GM21825 (cell line): ENCODE results near the gene UBE2H.
"Not testable (repeated sequence)": the region's sequence is repeated elsewhere in the genome, so short reads cannot be mapped to it uniquely, and the experiment has no call there.

ENCODE experiments used
- ATAC-seq: cut with Tn5 transposase; IDR thresholded peaks from one replicate; pipeline ENCODE4 v1.9.1; 2021; ENCODE audit warnings: mild to moderate bottlenecking, moderate library complexity; ENCODE audit not compliant: unreplicated experiment

Gene UBE2H

GRCh38 chr7:129875745-129876411 lies 76.9 kb downstream of the UBE2H start:
- ATAC-seq, result no peak

DNA sequence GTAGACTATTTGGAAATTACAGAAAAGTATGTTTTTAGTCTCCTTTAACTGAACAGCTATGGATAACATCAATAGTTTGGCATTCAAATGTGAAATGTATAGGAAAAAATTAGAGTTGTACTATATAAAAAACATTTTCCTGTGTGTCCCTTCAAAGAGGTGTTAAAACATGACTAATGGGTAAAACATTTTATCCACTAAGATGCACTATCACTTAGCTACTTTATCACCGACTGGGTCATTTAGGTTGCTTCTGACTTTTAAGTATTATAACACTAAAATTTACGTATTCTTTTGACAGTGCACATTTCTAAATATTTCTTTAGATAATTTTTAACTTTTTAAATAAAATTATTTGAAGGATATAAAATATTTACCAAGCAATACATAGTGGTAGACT lies 77.6 kb downstream of the UBE2H start:
- ATAC-seq, result no peak

DNA sequence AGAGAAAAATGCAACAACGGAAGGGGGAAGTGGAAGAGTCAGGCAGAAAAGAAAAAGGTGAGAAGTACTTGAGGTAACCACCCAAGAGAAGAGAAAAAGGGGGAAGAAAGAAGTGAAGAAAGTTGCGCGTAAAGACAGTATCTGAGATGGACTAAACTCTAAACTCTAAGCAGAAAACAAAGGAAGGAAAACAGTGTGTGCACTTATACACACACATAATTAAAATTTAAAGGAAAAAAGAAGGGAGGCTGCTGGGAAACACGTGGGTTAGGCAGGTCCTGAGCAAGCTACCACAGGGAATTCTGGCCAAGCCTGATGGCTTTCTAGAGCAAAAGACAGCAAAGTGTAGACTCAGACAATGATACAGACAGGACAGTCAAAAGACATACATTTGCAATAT lies 78.0 kb downstream of the UBE2H start:
- no peak for ATAC-seq

DNA sequence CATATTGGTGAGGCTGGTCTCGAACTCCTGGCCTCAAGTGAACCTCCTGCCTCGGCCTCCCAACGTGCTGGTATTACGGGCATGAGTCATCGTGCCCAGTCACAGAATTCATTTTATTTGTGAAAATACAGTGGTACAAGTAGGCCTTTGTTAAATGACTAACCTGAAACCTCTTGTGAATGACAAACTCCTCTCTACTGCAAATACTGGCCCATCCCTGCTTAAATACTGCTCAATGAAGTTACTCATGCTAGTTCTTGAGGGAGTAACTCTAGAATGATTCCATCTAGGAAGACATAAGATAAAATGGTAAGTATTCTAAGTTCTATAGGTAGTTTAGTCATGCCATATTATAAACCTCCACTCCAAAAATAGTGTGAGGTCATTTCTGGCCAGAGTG lies 80.7 kb downstream of the UBE2H start:
- no peak for ATAC-seq

- ATAC-seq, result no peak
Observed at GRCh38 chr7:129870668-129871067, 82.1 kb downstream of the UBE2H start.

DNA sequence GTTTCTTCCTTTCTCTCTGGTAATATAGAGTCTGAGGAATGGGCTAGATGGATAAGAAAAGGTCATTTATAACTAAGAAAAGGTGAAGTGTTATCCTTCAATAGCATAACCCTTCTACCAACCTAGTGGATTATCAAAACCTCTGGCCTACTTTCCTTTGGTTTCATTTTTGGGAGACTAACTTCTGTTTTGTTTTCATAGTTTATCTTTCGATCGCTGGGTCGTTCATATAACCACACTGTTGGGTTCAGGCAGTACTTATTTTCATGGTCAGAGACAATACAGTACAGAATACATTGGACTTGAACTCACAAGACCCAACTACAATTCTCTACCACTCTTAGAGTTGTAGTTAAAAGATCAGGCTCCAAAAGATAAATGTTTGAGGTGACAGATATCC lies 86.5 kb downstream of the UBE2H start:
- no peak for ATAC-seq

- no peak for ATAC-seq
Observed at GRCh38 chr7:129865925-129866201, 86.9 kb downstream of the UBE2H start.

- ATAC-seq, result no peak
Observed at GRCh38 chr7:129865093-129865924, 87.5 kb downstream of the UBE2H start.

- not testable (repeated sequence) for ATAC-seq
Observed at GRCh38 chr7:129864676-129865075, 88.1 kb downstream of the UBE2H start.

GRCh38 chr7:129864042-129864441 lies 88.7 kb downstream of the UBE2H start:
- no peak for ATAC-seq

- no peak for ATAC-seq
Observed at GRCh38 chr7:129862682-129863081, 90.1 kb downstream of the UBE2H start.

- ATAC-seq, result not testable (repeated sequence)
Observed at GRCh38 chr7:129860784-129861183, 92.0 kb downstream of the UBE2H start.

- no peak for ATAC-seq
Observed at GRCh38 chr7:129859183-129859582, 93.6 kb downstream of the UBE2H start.

- ATAC-seq, result no peak
Observed at GRCh38 chr7:129858490-129858889, 94.3 kb downstream of the UBE2H start.

- no peak for ATAC-seq
Observed at GRCh38 chr7:129857313-129857712, 95.4 kb downstream of the UBE2H start.

- no peak for ATAC-seq
Observed at GRCh38 chr7:129855935-129856717, 96.6 kb downstream of the UBE2H start.

GRCh38 chr7:129855234-129855673 lies 97.5 kb downstream of the UBE2H start:
- no peak for ATAC-seq

GRCh38 chr7:129854401-129854800 lies 98.4 kb downstream of the UBE2H start:
- no peak for ATAC-seq

DNA sequence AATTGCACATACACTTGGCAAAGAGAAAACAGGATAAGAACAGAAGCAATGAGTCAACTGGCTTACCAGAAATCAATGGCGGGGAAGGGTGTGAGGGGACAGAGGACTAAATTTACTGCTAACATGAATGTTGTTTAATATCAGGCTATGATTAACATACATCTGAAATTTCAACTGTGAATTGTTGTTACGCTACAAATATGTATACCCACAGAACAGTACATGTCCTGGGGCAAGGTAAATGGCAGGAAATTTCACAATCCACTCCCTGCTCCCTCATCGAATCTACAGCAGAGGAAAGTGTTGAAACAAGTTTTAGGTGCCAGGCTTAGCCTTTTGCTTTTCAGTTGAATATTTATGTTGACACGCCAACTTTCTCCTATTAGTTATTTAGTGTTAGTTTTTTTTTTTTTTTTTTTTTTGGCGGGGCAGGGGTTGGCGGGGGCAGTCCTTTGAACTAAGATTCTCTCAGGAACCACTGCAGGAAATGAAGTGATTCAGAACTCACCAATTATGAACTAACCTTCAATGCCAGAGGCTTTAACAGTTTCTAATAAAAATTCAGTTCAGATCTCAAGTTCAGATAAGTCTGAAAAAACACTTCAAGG lies 99.0 kb downstream of the UBE2H start:
- no peak for ATAC-seq

GRCh38 chr7:129851809-129852208 lies 101.0 kb downstream of the UBE2H start:
- ATAC-seq, result no peak

GRCh38 chr7:129851174-129851573 lies 101.6 kb downstream of the UBE2H start:
- ATAC-seq, result no peak
